Measurements from ENCODE around the gene SGCD.
A peak's percentile ranks its signal among the peaks of the same experiment; 100 is the strongest.

SGCD gene

DNA sequence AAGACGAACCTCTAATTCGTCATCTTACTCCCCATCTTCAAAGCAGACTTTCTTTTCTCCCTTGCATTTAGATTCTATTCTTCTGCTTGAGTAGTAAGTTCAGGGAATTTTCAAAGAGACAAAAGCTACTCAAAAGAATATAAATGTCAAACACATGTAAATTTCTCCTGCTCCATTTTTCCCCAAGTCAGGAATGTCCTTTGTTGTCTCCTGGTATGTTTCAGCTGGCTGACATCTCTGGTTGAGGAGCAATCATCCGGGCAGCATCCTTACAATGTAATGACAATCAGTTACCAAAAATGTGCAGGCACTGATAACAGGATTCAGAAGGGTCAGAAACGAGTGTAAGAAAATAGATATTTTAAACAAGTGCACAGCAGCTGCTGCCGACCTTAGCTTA lies 475.5 kb downstream of the SGCD start:
- no peak for FAIRE-seq

- FAIRE-seq: no peak
Observed at GRCh38 chr5:156803404-156803803, 476.4 kb downstream of the SGCD start.

DNA sequence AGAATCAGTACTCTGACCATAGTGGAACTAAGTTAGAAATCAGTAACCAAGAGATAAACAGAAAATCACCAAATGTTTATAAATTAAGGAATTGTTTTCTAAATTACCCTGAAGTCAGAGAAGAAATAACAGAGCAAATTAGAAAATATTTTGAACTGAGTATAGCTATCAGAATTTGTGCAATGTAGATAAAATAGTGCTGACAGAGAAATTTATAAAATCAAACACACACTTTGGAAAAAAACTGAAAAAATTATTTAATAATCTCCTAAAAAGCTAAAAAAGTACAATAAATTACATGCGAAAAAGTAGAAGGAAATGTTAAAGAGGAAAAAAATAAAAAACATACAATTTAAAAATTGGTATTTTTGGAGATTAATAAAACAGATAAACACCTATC lies 486.0 kb downstream of the SGCD start:
- FAIRE-seq: peak; percentile 31

- no peak for FAIRE-seq
Observed at GRCh38 chr5:156815988-156816599, 489.1 kb downstream of the SGCD start.
